GM19468 (cell line): Measurements from ENCODE around the gene PLCG2.

Experiments used
- ATAC-seq: cut with Tn5 transposase; IDR thresholded peaks from one replicate; pipeline ENCODE4 v1.9.1; 2021; ENCODE audit warnings: mild to moderate bottlenecking, moderate library complexity, moderate number of reproducible peaks; ENCODE audit not compliant: unreplicated experiment; ENCODE audit errors: extremely low read depth

PLCG2 gene

DNA sequence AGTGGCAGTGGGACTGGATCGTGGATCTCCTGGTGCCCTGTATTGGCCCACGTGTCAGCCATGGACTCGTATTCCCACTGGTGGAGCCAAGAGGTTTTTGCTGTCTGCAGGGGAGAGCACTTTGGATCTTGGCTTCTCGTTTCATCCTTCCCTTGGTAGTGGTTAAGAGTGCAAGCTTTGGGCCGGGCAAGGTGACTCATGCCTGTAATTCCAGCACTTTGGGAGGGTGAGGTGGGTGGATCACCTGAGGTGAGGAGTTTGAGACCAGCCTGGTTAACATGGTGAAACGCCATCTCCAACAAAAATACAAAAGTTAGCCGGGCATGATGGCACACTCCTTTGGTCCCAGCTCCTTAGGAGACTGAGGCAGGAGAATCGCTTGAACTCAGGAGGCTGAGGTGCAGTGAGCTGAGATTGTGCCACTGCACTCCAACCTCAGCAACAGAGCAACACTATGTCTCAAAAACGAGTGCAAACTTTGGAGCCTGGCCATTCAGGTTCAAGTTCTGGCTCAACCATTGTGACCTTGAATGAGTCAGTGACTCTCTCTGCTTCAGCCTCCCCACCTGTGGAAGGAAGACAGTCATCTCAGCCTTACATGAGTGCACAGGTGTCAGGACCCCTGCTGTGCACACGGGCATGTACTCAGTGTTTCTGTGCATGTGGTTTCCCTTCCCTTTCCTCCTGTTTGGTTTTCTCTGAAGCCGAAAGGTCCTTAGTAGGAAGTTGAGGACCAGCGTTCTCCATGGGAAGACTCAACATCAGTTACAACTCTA, 57.4 kb downstream of the PLCG2 start:
- peak; percentile 57 for ATAC-seq

DNA sequence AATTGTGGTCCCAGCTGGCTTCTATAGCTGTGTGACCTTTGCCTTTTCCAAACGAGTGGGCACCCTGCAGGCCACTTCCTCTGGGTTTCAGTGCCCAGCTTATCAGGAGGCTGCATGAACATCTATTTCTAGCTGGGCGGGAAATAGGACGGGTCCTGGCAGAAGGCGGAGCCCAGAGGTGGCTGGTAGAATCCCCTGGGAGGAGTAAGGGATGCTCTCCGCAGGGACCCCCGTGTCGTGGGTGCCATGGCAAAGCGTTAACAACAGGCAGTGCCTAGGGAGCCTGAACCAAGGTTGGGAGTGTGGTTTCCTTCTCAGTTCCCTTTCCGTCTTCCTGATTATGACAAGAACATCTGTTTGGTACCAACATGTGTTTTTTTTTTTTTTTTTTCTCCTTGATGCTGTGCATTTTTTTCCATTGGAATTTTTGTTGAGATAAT, 58.2 kb downstream of the PLCG2 start:
- no peak for ATAC-seq

DNA sequence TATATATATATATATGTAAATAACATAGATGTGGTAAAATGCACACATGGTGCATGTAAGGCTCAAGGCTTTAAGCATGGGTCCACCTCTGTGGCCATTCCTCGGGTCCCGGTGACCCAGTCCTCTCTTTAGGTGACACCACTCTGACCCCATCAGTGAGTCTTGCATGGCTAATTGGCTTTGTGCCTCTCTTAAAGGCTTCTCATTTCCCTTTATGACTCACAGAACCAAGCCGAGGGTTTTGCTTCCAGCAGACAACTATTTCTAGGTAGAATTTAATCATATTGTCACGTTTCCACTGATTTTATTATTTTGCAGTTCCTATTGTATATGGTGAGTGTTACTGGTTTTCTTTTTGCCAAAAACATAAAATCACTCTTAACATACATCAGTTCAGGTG, 59.7 kb downstream of the PLCG2 start:
- ATAC-seq: no peak

DNA sequence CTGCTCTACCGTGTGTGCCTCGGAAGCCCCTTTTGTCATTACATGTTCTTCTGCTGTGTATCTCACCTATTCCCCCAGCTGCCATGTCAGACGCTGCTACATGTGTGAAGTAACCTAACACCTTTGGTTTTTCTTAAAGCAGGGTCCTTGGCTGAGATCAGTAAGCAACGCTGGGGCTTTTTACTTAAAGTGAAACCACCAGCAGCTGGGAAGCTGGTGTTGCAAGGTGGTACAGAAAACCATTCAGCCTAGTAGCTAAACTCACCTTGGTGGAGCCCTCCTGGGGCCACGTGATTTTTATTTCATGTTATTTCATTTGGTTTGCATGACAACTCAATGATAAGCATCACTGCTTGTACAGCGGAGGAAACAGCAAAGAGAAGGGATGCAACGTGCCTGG, 62.6 kb downstream of the PLCG2 start:
- ATAC-seq: no peak

DNA sequence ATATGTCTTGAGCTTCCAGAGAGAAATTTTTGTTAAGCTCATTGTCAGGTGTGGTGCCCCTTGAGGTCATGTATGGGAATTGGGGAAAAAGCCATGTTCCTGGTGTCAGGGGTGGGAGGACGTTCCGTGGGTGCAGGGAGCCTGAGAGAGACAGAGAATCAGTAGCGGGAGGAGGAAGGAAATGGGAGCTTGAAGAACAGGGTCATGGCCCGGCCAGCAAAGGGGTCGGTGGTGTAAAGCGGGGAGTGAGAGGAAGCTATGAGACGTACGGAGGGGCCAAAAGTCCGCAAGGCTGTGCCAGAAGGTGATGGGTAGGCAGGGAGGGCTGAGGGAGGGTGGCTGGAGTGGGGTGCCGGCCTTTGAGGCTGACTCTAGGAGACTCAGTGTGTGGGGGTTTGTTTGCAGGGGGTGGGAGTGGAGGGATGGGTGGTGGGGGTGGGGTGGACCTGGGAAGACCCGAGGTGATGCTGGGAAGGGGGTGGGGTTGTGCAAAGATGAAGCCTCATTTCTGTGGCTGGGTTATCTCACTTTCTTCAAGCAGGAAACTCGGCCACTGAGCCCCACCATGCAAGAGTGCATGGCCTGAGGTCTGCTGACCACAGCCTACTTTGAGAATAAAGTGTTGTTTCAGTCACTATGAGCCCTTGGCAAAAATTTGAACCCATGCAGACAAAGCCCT, 63.6 kb downstream of the PLCG2 start:
- no peak for ATAC-seq

DNA sequence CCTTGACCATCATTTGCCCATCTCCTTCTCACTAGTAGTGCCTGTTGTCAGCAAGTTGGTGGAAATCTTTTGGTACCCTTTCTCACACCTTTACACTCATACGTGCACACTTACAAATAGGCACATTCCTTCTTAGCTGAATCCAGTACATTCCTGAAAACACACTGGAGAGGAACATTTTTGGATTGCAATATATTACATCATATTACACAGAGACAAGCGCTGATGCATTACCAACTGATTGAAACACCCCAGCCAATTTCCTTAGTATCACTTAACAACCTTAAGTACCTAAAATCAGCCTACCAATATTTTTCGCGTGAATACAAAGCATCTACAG, 64.1 kb downstream of the PLCG2 start:
- no peak for ATAC-seq

DNA sequence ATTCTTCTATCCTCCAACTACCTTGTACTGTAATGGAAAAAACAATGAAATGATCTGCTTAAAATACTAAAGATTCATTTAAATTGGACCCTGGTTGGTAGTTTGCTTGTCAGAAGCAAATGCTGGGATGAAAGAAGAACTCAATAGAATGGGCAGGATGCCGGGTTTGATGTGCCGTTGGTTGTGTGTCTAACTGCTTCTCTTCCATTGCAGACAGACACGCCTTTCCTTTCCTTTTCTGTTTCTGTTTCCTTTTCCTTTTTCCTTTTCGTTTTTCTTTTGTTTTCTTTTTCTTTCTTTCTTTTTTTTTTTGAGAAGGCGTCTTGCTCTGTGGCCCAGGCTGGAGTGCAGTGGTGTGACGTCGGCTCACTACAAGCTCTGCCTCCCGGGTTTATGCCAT, 64.6 kb downstream of the PLCG2 start:
- ATAC-seq: no peak

DNA sequence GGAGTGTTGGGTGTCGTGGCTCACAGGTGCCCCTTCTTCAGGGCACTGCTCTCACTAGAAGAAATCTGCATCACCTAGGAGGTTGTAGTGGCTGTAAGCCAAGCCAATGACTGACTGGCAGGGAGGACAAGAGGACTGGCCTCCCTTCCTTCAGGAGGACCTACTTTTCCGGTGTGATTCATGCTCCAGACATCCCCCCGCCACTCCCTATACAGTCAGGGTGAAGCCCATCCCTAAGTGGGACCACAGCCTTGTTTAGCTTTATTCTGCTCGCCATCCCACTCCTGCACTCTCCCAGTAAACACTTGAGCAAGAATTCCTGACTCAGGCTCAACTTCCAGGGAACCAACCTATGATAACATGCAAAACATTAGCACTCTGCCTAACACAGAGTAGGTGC, 67.0 kb downstream of the PLCG2 start:
- no peak for ATAC-seq

DNA sequence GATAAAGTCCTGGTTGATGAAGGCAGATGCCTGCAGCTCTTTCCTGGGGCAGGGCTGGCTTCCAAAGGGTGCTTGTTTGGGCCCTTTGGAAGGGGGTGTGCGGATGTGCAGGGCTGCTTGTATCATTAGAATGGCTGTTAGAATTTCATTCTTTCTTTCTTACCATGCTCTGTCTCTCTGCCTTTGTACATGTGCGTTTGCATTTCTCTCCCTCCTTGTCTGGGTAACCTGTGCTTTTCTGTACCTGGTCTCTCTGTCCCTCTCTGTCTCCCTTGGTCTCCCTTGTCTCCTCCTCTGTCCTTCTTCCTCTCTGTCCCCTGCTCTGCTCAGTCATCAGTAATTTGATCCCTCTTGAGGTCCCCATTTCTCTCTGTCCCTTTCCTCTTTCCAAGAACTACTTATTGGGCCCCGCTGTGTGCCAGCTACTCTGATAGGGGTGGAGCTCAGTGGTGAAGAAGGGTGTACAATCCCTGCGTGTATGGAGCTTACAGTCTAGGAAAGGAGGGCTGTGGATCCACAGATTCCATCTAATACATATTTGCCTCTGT, 69.3 kb downstream of the PLCG2 start:
- no peak for ATAC-seq

DNA sequence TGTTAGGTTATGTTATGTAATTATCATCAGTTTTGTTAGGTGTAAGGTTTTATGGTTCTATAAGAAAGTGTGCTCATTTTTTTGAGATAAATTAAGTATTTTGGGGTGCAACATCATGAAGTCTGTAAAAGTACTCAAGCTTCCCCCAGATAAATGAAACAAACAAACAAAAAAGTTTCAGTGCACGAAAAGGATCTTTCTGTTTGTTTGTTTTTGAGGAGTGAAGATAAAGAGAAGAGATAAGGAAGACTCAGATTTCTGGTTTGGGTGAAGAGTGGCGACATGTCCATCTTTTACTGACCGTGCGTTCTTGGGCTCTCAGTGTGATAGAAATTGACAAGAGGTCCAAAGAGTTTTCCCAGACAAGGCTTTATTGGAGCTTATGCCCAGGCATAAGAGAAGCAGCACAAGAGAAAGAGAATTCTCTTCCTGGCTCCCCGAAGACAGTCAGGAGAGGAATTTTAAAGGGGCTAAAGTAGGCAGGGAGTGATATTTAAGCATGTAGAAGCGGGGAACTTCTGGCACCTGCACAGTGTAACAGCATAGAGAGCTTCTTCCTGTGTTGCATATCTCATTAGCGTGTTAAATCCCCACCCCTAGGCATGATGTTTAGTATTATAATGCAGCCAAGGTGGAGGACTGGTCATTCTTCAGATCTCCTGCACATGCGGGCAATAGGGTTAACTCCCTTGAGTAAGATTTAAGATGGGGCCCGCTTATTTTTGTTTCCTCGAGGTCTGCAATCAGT, 71.3 kb downstream of the PLCG2 start:
- ATAC-seq: no peak

DNA sequence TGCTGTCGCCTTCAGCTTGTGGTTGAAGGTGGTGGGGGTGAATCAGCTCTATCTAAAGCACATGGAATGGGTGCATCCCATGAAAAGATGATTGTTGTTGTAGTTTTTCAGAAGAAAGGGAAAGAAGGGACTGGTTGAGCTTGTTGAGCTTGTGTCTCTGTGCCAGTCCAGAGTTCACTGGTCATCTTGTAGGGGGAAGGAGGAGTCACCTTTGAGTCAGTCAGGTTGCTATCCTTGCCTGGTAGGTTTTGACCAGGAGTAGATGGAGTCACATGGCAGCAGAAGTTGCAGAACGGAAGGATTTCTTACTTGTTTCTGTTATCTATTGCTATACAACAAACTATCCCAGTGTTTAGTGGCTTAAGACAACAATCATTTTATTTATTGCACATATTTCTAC, 73.3 kb downstream of the PLCG2 start:
- ATAC-seq: no peak

DNA sequence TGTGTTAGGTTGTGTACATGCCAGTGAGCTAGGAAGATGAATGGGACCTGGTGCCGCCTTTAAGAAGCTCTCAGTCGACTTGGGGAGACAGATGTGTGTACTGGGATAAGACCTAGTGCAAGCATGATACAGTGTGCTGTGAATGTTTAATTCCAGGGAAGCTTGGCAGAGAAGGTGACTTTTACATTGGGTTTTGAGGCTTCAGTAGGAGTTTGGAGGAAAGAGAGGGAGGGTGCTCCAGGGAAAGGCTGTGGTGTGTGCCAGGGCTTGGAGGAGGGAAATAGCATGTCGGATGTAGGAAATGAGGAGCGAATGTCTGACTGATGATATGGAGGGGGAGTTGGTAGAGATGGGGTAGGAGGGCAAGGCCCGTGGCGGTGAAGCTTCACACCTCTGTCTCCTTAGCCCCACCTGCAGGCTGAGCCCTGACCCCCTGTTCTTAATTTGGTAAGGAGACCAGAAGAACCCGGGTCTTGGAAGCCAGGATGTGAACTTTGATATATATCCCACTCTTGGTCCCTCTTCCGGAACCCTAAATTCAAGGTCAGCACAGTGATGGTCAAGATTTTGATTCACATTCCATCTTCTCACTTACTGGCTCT, 76.6 kb downstream of the PLCG2 start:
- ATAC-seq: no peak

DNA sequence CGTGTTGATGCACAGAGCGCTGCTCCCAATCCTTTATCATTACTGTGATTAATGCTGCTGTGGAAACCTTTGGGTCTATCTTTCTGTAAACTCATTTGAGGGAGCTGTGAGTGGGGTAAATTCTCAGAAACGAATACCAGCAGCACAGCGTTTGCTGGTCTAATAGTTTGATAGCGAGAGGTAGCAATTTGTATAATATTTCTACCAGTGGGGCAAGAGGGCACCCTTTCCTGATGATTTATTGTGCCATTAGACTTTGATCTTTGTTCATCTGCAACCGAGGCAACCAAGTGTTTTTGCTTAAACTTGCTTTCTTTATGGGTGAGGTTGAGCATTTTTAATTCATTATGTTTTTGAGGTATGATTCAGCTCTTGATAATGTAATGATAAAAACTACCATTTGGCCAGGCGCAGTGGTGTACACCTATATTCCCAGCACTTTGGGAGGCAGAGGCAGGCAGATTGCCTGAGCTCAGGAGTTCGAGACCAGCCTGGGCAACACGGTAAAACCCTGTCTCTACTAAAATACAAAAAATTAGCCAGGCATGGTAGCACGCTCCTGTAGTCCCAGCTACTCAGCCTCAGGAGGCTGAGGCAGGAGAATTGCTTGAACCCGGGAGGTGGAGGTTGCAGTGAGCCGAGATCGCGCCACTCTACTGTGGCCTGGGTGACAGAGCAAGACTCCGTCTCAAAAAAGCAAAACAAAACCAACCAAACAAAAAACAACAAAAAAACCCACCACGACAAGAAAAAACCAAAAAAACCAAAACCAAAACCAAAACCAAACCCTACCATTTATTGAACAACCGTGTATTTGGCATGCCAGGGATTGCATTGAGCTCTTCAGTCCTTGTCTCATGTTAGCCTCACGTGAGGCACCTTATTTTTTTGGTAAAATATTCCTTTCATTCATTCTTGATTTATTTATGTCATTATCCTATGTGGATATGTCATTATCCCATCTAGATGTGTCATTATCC, 81.5 kb downstream of the PLCG2 start:
- no peak for ATAC-seq

DNA sequence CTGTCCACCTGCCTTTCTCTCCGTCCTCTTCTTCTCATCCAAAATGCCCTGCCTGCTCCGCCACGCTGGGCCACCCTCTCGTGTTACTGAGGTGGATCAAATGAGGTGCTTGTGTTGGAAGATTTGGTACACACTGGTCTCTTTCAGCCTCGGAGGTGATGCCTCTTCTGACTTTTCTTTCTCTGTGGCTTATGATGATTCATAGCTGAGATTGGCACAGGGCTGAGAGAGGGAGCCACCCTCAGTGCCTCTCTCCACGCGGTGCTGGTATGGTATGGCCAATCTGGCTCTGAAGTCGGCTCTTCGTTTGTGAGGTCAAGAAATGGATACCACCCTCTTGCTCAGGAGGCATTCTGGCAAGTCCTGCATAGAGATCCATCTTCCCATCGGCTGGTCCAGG, 82.4 kb downstream of the PLCG2 start:
- no peak for ATAC-seq

DNA sequence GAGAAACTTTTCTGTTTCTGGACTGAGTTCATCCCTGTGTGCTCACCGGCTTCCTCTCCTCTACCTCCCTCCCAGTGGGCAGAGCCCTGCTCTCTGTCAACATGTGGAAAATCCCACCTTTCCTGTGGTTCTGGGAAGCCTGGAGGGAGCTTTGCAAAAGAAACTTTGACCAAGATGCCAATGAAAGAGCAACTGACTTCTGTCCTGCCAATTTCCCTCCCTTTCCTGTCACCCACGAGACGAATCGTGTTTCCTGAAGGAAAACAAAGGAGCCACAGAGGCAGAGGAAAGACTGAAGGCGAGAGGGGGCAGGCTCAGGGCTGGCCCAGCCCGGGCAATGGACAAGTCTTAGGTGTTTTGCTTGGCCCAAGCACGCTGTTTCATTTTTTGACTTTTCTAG, 82.8 kb downstream of the PLCG2 start:
- no peak for ATAC-seq

DNA sequence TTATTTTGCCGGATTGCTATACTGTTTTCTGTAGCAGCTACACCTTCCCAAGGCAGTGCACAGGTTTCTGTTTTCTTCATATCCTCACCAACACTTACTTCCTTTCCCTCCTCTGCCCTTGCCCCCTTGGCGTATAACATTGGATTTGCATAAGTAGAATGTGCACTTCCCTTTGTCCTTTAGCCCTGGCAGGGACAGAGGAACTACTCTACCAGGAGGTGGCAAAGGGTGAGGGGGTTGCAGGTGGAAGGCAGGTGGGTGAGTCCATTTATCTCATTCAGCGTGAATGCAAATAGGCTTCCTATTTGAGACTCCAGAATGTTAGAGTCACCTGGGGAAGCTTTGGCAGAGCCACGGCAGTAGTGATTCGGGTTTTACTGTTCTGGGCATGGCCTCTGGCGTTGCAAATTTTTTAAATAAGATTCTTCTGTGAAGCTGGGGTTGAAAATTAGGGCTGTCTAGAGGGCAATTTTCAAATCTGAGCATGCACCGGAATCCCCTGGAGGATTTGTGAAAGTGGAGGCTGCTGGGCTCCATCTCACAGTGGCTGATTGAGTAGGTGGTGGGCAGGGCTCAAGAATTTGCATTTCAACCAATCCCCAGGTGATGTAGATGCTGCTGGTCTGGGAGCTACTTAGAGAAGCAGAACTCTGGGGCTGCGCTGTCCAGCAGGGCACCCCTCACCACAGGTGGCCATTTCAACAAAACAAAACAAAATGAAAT, 84.7 kb downstream of the PLCG2 start:
- peak; percentile 63 for ATAC-seq

DNA sequence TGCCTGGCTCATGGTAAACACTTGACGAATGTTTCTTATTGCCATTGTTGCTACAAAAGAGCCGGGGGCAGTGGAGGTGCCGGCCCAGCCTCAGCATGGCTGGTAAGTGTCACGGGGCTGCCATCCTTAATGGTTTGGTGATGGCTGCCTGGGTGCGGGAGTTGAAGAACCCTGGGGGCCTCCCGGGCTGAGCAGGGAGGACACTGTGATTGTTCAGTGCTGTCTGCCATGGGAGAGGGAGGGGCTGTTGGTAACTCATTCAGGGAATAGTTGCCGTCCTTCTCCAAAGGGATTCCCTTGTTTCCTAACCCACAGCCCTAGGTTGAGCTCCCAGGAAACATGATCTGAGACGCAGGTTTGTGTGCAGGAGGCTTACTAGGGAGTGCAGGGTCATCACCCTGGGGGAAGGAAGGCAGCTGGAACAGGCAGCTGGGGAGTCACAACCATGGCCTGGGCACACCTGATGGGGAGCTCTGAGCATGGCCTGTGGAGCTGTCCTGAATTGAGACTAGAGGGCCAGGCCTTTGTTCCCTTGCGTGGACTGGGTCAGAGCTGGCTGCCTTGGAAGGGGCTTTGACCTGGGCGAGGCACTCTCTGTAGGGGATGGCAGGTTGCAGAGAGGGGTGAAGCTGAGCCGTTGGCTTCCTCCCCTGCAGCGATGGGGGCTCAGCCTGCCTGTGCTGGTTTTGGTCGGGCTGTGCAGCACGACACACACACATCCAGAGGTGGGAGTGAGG, 85.7 kb downstream of the PLCG2 start:
- no peak for ATAC-seq

DNA sequence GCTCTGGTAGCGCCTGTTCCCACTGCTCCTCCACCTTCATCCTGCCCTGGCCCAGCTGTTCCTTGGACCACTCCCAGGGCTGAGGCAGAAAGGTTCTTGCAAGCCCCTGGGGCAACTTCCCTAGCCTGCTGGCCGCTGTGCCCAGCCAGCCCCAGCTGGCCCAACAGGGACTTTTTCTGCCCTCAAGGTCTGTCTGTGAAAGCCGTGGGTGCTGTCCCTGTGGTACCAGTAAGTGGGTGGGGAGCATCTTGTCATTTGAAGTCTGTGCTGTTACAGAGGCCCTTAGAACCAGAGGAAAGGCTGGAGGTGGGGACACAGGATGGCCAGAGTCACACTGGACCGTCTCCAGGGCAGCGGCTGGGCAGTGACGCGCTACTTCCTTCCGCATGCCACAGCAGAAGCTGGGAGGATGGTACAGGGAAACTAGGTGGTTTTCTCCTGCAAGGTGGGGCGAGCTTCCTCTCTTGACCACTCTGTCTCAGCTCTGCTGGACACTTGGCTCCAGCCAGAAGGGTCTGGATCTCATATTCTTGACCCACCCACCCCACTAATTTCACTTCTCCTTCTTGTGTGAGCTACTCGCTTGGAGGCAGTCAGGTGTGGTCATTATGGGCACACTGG, 87.8 kb downstream of the PLCG2 start:
- no peak for ATAC-seq
